GDM1 (cell line): ENCODE results near the gene FKBP7.
"Not testable (repeated sequence)": the region's sequence is repeated elsewhere in the genome, so short reads cannot be mapped to it uniquely, and the experiment has no call there.

ENCODE experiments used
- DNase-seq: peaks from one replicate; lab custom pipeline; 2025; lab: John Stamatoyannopoulos, UW

Gene FKBP7

DNA sequence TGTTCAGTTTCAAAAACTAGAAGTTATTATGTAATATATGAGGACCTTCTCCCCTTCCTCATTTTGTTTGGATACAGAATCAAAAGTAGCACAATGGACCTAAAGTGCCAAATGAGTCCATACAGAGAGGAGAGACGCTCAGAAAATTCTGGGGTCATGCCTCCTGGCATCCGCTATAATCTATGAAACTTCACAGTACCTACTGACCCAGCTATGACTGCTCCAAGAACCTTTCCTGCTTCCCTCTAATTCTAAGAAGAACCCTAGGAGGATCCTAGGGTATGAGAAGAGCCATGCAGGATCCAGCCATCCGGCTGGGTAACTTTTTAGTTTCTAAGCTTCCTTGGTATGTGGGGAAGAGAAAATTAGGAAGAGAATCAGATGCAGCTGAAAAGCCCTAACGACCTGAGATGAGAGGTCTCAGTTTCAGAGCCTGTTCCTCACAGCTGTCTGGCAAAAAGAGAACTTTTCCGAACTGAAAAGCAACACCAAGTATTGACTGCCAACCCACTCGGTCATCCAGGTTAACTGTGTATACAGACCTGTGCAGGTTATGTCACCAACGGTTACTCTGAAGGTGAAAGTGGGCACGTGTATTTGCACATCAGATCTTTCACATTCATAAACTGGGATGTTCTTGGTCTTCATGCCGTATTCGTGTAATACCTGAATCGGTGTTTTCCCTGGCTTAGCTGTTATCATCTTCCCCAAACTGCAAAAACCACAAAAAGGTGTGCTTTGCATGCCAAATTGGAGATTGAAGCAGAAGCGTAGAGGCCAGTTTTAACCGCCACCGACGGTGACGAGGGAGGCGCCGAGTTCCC lies 28.5 kb downstream of the FKBP7 start:
- DNase-seq = no peak

GRCh38 chr2:178448968-178449661 lies 29.3 kb downstream of the FKBP7 start:
- no peak for DNase-seq

GRCh38 chr2:178441426-178441825 lies 37.0 kb downstream of the FKBP7 start:
- no peak for DNase-seq

GRCh38 chr2:178436662-178437061 lies 41.7 kb downstream of the FKBP7 start:
- DNase-seq = no peak

DNA sequence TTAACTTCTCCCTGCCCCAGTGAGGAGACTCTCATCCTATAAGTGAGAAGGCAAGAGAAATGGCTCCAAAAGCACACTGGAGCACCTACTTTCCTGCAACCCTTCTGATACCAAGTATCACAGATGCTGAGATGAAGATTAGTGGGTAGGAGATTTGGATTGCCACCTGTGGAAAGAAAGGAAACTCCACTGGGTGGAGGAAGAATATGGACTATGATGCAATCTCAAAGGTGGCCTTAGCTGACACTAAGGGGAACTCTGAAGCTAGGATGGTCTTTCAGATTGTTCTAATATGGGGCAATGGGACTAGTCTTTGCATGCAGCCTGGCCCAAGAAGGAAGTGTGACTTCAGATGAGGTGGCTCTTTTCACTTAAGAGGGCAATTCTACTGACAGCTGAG lies 49.1 kb downstream of the FKBP7 start:
- DNase-seq = no peak

DNA sequence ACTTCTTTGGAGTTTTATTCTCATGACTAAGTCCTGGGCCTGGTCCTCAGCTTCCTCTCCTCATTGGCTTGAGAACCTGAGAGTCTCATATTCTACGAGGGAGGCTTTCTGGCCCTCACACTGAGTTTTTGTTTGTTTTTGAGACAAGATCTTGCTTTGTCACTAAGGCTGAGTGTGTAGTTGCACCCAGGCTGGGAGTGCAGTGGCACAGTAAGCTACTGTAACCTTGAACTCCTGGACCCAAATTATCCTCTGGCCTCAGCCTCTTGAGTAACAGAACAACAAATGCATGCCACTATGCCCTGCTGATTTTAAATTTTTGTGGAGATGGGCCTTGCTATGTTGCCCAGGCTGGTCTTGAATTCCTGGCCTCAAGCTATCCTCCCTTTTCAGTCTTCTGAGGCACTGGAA lies 50.0 kb downstream of the FKBP7 start:
- no peak for DNase-seq

DNA sequence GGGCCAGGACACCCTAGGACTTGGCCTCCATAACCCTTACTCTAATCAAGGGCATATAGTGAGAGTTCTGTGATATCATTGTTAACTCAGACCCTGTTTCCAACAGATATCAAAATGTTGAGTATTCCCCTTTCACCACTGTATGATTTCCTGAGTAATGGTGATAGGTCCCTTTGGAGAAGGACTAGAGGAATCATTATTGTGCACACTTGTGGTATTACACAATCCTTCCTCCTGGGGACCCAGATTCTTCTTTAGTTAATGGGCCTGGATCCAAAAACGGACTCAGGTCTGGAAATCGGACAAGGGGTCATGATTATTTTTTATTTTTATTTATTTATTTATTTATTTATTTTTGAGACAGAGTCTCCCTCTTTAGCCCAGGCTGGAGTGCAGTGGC lies 50.9 kb downstream of the FKBP7 start:
- no peak for DNase-seq

- DNase-seq = no peak
These were observed 52.0 kb downstream of the FKBP7 start for GRCh38 chr2:178426388-178426787.

GRCh38 chr2:178425255-178425827 lies 53.1 kb downstream of the FKBP7 start:
- DNase-seq = no peak

- DNase-seq = not testable (repeated sequence)
These were observed 54.7 kb downstream of the FKBP7 start for GRCh38 chr2:178423746-178424145.

GRCh38 chr2:178422097-178422496 lies 56.3 kb downstream of the FKBP7 start:
- no peak for DNase-seq

DNA sequence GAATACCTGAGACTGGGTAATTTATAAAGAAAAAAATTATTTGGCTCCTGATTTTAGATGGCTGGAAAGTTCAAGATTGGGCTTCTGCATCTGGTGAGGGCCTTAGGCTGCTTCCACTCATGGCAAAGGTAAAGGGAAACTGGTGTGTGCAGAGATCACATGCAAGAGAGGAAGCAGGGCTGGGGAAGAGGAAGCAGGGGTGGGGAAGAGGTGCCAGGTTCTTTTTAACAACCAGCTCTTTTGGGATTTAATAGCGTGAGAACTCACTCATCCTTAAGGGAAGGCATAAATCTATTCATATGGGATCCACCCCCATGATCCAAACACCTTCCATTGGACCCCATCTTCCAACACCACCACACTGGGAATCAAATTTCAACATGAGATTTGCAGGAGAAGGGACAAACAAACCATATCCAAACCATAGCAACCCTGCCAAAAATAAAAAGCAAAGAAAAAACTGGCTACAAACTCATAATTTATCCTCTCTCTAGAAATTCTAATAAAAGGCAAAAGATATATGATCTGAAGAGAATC lies 57.9 kb downstream of the FKBP7 start:
- peak; percentile 5 for DNase-seq

- DNase-seq = no peak
These were observed 59.3 kb downstream of the FKBP7 start for GRCh38 chr2:178419123-178419522.

DNA sequence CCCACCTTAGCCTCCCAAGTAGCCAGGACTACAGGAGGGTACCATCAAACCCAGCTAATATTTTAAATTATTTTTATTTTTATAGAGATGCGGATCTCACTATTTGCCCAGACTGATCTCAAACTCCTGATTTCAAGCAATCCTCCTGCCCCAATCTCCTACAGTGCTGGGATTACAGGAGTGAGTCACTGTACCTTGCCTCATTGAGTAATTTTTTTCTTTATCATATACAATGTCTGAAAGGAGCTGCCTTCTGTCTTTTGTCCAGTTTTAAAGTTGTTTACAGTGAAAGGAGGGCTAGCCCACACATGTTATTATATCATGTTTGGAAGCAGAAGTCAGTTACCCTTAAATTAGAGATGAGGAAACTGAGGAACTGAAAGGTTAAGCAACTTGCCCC lies 60.0 kb downstream of the FKBP7 start:
- DNase-seq = no peak

DNA sequence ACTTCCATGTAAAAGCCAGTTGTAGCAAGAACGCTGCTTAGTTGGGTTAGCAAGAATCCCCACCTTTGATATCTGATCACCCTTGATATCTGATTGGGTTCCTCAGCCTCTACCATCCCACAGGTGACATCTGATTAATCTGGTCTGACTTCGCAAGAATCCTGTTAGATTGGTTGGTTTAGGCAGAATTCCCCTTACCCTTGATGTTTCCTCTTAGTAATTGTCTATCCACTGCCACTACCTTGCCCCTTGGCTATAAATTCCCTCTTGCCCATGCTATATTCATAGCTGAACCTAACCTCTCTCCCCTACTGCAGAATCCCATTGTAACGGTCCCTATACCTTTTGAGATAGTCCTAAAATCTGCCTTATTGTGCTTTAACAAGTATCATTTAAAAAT lies 60.5 kb downstream of the FKBP7 start:
- no peak for DNase-seq

- no peak for DNase-seq
These were observed 62.4 kb downstream of the FKBP7 start for GRCh38 chr2:178415979-178416378.

DNA sequence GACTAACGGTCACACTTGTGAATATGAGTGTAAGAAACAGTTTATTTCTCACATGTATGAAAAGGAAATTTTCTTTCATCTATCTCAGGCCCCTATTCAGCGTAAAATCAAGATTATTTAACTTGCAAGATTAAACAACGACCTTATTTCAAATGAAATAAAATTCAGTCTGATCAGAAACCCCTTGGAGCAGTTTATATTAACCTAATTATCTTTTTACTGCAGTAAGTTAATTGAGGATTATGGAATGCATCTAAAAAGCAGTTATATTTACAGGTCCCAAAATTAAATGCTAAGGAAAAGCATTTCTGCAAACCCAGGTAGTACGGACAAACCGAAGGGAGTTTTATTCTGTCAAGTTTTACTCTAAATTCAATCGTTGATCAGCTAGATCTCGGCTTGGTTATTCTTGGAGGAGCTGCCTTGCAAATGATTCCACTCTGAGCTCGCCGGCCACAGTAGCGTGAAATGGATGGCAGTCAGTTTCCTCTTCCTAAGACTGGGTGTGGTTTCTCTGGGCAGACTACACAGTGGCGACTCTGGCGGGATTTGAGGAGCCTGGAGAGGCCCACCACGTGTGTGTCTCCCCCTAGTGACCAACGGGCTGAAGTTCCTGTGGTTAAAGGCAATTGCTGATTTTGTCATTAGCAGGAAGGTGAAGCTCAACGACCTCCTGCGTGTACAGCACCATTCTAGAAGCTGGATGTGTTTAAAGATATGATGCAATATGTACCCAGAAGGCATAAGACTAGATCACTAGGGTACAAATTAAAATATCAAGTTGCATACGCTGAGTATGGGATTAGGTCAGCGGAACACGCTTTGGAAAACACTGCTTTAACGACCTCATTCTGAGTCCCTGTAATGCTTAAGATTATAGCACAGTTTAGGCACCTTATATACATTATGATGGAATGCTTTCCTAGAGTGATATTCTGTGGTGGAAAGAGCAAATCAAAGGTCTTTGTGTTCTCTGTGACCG lies 63.8 kb downstream of the FKBP7 start:
- DNase-seq = peak; percentile 87
